Activated CD4-positive, alpha-beta T cell treated with anti-CD3 and anti-CD28 coated beads, Interleukin-2, amount 50 U/mL, for 48 hours (primary cell): ENCODE data around the gene MYOG.

ENCODE experiments used
- DNase-seq, 2 experiments: peaks; one replicate each; pipeline ENCODE4 v3.0.0-alpha.2; 2020

MYOG gene

GRCh38 chr1:203090421-203091198 is 4.8 kb upstream of the MYOG start:
- DNase-seq = no peak

- no peak for DNase-seq
Observed at GRCh38 chr1:203089651-203090045, 3.8 kb upstream of the MYOG start.

GRCh38 chr1:203089001-203089650 is 3.3 kb upstream of the MYOG start:
- no peak for DNase-seq

GRCh38 chr1:203088441-203088840 is 2.6 kb upstream of the MYOG start:
- no peak for DNase-seq

GRCh38 chr1:203086992-203087763 is 1.4 kb upstream of the MYOG start:
- DNase-seq = no peak

- peak; percentile 53 to 60 for DNase-seq
Observed at GRCh38 chr1:203084588-203085527, 954 bp downstream of the MYOG start.

GRCh38 chr1:203083463-203083921 is 2.3 kb downstream of the MYOG start:
- no peak for DNase-seq

GRCh38 chr1:203082571-203083462 is 3.0 kb downstream of the MYOG start:
- DNase-seq = no peak

GRCh38 chr1:203082231-203082505 is 3.6 kb downstream of the MYOG start:
- DNase-seq = no peak

GRCh38 chr1:203081465-203082230 is 4.2 kb downstream of the MYOG start:
- DNase-seq = no peak

- no peak for DNase-seq
Observed at GRCh38 chr1:203080456-203080855, 5.4 kb downstream of the MYOG start.

GRCh38 chr1:203078478-203078877 is 7.3 kb downstream of the MYOG start:
- DNase-seq = no peak

- no peak for DNase-seq
Observed at GRCh38 chr1:203077956-203078355, 7.9 kb downstream of the MYOG start.

GRCh38 chr1:203077367-203077766 is 8.4 kb downstream of the MYOG start:
- no peak for DNase-seq

- no peak for DNase-seq
Observed at GRCh38 chr1:203076031-203076511, 9.7 kb downstream of the MYOG start.

GRCh38 chr1:203075236-203076030 is 10.4 kb downstream of the MYOG start:
- DNase-seq = peak in 1 of 2 experiments; percentile 7

- no peak for DNase-seq
Observed at GRCh38 chr1:203074610-203075009, 11.2 kb downstream of the MYOG start.

- DNase-seq = no peak
Observed at GRCh38 chr1:203073469-203073868, 12.3 kb downstream of the MYOG start.

- no peak for DNase-seq
Observed at GRCh38 chr1:203072911-203073310, 12.9 kb downstream of the MYOG start.
